Occipital lobe (tissue), 2 donors: ENCODE results near the gene RASA3. TPM values are rescaled to one million over a fixed set of nuclear protein-coding genes. Genes with fewer than 3 reads are reported as not detected.
"Not testable (repeated sequence)": the region's sequence is repeated elsewhere in the genome, so short reads cannot be mapped to it uniquely, and the experiment has no call there.

Experiments
- DNase-seq: peaks from one replicate; lab custom pipeline; 2025; lab: John Stamatoyannopoulos, UW
- total RNA-seq: library from RNA; depleted of rRNA; stranded (reverse); fragments of >200 nt; gene quantifications from one replicate; pipeline ENCODE4 v1.2.3, GENCODE V29; 2014

Gene RASA3
- total RNA-seq, 1 donor from 2014 or later: 14.2 TPM

DNA sequence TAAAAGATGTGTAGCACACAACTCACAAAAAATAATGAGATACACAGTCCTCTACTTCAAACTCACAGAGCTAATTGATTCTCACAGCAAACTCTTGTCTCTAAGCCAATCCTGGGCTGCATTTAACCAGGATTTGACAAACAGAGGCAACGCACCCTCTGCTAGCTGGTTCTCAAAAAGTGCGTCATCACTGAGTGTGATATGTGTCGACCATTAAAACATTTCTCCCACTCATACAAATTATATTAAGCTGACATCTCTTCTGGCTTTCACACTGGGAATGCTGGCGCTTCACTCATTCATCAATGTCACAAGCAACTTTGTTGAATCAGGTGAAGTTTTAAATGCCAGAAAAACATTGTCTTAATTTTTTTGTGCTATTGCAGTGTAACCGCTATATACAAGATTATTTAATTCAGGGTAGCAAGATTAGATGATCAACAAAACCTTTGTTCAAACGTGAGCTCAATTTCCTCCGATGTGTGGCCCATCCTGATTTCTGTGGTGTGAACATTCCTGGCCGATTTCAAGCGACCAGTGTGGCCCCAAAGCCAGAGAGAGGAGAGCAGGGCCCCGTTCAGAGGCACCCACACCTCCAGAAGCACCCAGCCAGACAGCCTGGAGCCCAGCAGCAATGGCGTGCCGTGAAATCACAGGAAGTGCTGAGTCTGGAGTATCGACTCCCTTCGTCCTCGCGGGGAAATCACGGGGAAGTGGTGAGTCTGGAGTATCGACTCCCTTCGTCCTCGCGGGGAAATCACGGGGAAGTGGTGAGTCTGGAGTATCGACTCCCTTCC lies 49.4 kb downstream of the RASA3 start:
- no peak for DNase-seq

DNA sequence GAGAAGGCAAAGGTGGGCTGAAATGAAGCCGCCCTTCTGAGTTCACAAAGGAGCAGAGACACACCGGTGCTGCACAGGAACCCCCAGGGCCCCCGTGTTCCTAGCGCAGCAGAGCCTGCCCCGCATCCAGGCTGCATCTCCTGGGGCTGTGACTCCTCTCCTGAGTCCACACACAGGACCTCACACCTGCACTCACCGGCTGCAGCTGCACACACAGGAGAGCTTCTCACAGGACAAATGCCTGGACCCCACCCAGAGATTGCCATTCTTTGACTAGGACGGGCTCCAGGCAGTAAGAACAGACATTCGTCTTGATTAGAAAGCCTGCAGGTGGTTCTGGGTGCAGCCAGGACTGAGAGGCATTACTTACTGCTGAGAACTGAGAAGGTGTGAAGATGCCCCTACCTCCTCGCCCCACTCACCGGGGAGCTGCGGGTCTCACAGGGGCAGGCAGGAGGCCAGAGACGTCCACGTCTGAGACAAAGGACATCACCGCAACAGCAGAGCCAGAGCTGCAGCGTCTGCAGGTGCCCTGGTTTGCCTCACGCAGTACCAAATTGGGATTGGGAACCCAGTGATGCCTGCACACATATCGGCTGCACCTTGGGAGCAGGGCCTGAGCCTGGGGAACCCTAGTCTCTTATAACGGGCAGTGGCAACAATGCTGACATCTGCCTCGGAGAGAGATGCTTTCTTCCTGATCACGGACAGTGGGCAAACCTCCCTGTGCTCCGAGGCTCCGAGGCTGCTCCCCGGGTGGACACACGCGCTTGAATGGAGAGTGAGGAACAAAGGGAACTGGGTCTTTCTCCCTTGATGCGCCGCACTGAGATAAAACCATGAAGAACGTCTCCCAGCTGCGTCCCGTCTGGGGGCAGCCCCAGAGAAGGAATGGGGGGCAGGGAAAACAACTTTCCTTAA lies 50.4 kb downstream of the RASA3 start:
- DNase-seq: no peak

DNA sequence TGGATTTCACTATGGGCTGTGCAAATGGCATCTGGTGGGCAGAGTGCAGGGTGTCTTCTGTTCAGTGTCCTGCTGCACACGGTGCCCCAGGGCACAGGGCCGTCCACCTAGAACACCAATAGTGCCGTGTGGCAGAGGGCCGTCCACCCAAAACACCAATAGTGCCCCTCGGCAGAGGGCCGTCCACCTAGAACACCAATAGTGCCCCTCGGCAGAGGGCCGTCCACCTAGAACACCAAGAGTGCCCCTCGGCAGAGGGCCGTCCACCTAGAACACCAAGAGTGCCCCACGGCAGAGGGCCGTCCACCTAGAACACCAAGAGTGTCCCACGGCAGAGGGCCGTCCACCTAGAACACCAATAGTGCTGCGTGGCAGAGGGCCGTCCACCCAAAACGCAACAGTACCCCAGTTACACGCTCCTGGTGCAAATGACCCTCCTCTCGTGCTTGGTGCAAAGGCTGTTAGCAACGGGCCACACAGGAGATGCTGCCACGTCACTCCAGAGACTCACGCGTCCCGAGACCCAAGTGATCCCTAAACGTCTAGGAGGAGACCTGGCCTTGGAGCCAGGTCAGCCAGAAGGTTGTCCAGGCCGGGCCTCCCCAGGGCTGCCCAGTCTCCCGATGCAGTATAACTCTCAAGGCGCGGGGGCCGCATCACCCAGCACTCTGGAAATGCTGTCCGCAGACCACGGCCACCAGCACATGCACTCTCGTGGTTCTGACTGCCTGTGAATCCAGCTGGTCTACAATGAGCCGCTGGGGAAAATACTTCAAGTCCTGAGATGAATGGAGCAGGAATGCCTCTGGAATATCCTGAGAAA lies 51.5 kb downstream of the RASA3 start:
- DNase-seq: no peak

DNA sequence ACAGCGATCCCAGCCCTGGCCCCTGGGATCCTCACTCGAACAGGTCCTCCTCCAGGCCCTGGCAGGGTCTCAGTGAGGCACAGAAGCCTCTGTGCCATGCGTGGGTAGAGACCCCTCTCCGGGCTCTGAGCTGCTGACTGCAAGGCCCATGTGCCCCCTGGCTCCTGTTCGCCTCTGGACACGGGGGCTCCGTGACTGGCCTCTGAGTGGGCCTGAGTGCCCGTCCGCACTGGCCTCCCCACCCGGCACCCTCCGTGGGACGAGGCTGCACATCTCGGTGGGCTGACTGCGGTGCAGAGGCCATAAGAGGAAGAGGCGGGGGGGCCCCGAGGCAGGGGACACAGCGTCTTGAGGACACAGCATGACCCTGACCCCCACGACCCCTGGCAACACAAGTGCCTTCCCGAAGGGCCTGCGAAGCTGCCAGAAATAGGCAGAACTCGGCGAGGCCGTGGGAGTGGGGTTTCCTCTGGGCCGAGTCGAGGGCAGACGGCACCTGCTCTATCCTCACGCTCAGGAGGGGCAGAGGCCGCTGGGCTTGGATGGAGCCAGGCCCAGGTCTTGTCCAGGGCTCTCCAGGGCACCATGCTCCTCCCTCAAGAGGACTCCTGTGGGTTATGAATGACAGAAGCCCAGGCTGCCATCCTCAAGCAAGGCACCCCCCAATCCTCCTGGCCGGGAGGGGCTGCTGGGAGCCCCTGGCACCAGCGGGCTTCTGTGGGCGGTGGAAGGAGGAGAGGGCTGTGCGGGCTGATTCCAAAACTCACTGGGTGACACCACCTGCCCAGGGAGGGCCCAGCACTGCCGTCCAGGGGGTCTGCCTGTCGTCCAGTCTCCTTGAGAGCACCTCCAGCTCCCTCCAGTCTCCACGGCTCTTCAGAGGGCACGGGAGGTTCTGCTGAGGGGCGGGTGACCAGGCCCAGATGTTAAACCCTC lies 52.6 kb downstream of the RASA3 start:
- no peak for DNase-seq

DNA sequence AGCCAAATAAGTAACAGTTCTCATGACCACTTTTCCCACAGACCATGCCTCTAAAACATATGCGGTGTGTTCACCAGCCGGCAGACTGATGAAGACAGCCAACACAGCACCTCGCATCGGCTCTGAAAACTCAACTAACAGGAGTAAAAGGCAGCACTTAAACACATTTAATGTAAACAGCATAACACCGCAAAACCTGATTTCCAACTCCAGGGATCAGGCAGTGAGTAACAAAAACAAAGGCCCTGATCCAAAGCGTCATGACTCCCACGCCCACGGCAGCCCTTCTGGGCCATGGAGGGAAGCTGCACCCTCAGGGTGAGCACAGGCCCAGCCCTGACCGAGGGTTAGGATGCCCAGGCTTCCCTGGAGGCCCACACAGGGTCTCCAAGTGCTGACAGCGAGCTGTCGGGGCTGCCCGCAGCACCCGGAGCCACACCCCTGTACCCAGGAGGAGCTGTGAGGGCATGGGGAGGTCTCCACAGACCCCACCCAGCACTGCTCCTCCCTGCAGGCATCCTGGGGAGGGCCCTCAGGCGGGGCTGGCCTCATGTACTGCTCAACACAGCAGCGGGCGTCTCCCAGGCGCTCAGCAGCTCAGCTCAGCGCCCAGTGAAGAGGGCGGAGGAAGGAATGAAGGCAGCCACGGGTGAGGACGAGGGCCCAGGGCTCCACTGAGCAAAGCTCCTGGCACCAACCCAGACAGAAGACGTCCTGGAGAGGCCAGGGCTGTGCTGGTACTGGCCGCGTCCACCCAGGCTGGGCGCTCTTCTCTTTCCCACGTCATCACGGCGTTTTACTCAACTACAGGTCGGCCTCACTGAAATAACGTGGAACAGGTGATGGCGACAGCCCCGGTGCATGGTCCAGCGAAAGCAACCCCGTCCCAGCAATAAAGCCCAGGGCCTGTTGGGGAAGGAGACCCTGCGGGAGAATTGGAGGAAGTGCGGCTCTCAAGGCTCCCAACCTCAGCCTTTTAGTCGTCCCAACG lies 53.7 kb downstream of the RASA3 start:
- DNase-seq: no peak

DNA sequence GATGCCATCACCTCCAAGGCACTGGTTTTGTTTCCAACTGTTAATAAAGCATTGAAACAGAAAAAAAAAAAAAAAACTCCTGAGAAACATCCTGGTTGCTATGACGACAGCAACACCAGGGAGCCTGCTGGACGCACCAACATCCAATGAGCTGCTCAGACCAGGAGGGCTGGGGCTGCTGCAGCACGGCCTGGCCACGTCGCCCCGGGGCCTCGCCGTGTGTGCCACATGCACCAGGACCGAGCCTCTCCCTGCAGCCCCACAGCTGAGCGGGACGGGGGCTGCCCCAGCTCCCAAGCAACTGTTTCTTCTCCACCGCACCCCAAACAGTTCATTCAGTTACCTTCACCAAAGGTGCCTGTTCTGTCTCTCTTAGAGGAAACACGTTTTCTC lies 54.5 kb downstream of the RASA3 start:
- no peak for DNase-seq

DNA sequence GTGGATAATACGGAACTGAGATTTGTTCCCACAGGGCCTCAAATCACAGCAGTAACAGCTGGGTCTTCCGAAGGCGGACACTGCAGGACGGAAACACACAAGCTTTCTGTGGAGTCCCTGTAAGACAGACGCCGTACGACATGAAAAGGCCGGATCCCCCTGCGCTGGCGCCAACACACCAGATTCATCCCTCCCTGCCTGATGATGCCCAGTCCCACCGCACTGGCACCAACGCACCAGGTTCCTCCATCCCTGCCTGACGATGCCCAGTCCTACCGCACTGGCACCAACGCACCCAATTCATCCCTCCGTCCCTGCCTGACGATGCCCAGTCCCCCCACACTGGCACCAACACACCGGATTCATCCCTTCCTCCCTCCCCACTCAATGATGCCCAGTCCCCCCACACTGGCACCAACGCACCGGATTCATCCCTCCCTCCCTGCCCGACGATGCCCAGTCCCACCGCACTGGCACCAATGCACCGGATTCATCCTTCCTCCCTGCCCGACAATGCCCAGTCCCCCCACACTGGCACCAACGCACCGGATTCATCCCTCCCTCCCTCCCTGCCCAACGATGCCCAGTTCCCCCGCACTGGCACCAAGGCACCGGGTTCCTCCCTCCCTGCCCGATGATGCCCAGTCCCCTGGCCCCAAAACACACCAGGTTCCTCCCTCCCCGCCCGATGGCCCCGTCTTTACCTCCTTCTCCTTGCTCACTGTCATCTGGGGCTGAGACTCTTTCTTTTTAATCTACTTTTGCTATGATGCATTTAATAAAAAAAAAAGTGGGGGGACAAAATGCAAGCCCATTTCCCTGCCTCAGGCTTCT lies 55.1 kb downstream of the RASA3 start:
- no peak for DNase-seq

DNA sequence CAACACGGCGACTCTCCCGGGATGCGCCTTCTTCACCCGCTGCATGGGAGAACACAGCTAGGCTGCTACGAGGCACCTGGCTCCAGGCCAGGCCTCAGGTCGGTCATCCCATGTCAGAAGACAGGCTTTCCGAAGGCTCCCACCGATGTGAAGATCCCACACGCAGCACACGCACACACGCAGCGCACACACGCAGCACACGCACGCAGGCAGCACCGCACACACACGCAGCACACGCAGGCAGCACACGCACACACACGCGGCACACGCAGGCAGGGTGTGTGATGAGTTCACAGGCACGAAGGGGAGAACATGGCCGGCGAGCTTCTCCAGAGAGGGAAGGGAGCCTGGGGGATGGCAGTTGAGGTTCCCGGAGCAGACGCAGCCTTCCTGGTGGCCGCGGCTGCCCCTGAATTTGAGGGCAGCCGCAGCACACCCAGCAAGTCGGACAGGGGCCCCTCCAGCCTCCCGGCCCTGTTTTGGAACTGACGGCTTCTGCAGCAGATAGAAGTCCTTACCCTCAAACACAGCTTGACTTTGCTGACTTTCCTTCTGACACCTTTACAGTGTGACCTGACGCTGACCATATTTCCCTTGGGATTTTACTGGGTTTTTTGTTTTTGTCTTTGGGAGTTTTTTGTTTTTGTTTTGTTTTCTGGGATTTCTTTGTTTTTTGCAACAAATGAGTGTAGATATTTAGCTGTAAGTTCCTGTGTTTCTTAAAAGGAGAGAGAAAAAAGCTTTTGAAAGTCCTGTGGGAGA lies 55.9 kb downstream of the RASA3 start:
- no peak for DNase-seq

DNA sequence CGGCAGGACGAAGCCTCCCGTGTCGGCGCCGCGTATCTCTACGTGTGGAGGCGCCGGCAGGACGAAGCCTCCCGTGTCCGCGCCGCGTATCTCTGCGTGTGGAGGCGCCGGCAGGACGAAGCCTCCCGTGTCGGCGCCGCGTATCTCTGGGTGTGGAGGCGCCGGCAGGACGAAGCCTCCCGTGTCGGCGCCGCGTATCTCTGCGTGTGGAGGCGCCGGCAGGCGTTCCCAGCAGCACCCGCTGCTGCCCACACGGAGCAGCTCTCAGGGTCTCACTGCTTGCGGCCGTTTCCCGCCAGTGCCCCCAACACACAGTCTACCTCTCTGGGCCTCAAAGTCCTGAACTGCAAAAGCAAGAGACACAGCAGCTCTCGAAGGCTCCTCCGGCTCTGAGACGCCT lies 56.6 kb downstream of the RASA3 start:
- DNase-seq: not testable (repeated sequence)

DNA sequence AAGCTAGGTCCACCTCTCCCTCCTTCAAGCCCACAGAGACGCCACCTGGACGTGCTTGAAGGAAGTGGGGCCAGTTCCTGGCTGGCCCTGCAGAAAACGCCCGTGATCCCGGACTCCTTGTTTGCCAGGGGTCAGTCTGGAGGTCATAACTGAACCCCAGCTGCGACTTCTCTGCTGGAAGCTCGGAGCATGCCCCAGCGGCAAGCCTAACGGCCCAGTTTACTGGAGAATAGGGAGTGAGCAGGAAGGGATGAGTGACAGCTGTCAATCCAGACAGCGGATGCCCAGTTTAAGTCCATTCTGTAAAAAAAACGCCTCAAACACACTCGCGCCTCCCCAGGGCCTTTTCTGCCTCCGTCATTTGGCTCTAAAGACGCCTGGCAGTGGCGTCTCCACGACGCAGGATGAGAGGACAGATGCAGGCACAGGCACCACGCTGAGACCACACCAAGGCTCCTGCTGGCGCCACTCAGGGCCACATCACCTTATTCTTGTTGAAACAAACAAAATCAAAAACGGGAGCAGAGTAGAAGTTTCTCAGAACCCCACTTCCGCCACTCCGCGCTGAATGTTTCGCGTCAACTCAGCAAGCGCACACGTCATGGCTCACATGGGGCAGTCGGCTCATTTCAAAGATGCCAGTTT lies 57.6 kb downstream of the RASA3 start:
- no peak for DNase-seq

DNA sequence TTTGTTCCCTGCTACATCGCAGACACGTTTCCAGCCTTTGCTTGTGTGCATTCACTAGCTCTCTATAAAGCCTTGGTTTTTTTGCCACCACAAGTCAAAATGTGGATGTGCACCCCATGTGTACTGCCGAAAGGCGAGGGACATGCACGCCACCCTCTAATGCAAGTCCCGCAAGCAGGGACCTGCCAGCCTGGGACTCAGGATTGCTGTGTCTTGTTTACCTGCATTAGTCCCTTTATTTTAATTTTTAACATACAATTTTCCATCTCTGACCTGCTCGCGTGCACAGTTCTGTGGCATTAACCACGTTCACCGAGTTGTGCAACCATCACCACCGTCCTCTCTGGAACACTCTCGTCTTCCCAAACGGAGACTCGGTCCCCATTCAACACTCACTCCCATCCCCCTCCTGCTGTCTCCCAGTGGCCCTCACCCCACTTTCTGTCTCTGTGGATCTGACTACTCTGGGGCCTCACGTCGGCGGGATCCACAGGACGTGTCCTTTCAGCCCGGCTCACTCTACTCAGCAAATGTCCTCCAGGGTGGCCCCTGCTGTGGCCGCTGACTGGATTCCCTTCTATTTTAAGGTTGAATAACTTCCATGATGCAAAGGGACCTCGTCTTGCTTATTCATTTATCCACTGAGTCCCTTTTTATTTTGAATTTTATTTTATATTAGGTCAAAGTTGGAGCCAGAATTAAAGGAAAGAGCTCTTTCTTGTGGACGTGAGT lies 58.4 kb downstream of the RASA3 start:
- no peak for DNase-seq

DNA sequence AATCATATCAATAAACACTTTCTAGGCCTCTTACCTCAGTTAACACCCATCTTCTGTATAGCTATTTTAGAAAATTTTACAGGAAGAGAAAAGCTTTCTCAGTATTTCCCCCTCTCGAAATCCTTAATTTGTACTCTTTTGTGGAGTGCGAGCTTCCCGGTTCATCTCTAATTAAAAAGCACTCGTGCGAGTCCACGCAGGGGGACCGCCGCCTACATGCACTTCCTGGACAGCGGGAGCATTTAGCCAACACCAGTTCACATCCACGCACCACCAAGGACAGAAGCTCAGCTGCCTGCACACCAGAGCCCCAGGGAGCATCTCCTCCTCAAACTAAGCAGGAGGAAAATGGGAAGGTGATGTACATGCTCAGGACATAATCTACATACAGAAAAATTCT lies 60.0 kb downstream of the RASA3 start:
- DNase-seq: no peak

DNA sequence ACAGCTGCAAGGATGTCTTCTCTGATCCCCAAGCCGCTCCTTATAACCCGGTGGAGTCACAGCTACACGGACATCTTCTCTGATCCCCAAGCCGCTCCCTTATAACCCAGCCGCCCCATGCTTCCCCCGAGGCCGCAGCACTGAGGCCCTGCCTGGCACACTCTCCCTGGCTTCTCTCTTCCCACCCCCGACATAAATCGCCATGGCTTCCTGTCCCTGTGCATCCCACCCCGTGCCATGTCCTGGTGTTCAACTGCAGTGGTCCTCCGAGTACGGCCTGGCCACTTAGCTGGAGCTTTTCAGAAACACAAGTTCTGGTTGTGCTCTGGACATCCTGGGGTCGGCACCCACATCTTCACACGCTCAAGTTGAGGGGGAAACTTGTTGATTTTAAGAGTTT lies 60.4 kb downstream of the RASA3 start:
- no peak for DNase-seq

DNA sequence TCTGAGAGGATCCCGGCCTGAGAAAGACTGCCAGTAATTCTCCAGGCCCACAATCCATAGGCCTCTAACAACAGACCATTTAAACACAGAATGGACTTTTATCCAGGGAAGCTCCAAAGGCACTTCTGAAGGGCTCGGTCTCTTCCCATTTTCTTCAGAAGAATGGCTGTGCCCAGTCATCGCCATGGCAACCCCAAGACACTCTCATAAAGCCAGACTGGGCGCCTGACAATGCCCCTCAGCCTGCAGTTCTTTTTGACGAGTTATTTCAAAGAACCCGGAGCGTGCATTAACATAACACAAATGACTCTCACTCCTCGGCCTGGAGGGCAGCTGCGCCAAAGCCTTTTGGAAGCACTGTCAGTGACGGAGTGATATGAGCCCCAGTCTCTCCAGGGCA lies 61.0 kb downstream of the RASA3 start:
- DNase-seq: no peak

DNA sequence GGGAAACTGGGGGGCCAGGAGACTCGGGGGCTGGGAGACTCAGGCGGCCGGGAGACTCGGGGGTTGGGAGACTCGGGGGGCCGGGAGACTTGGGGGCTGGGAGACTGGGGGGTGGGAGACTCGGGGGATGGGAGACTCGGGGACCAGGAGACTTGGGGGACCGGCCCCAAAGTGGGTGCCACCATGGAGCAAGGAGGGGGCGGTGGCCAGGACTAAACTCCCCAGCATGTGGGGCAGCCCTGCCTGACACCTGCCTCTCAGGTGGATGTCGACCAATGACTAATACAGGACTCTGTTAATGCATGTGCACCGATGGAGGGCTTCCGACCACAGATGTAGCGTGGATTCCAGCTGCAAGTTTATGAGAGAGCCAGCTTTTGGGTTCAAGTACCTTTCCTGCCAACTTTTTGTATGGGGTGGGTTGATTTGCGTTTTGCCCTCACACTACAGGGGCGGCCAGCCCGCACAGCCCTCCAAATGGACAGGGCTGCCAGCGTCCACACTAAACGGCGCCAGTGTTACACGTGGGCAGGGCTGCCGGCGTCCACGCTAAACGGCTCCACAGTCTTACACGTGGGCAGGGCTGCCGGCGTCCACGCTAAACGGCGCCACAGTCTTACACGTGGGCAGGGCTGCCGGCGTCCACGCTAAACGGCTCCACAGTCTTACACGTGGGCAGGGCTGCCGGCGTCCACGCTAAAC lies 62.2 kb downstream of the RASA3 start:
- no peak for DNase-seq
